Neuronal stem cell (in vitro differentiated cells): ENCODE data around the gene ERCC8.

Experiments used
- DNase-seq: peaks from one replicate; pipeline ENCODE4 v3.0.0-alpha.2; 2013; ENCODE audit warnings: low spot score
- H2AFZ ChIP-seq: one replicate; pipeline ENCODE4 v1.6.1; 2013; ENCODE audit warnings: mild to moderate bottlenecking, low read length, inconsistent platforms
- H2AK5ac ChIP-seq: 2 replicates; pipeline ENCODE4 v1.6.1; 2013; ENCODE audit warnings: low read depth, mild to moderate bottlenecking, inconsistent platforms, low read length, moderate library complexity, mixed read lengths
- H2BK120ac ChIP-seq: 2 replicates; pipeline ENCODE4 v1.6.1; 2013; ENCODE audit warnings: low read depth, mild to moderate bottlenecking, inconsistent platforms, low read length, moderate library complexity, mixed read lengths
- H2BK12ac ChIP-seq: one replicate; pipeline ENCODE4 v1.6.1; 2013; ENCODE audit warnings: low read length, inconsistent platforms
- H2BK15ac ChIP-seq: 2 replicates; pipeline ENCODE4 v1.6.1; 2013; ENCODE audit warnings: mild to moderate bottlenecking, low read length, inconsistent platforms, mixed read lengths
- H2BK5ac ChIP-seq: one replicate; pipeline ENCODE4 v1.6.1; 2013; ENCODE audit warnings: inconsistent platforms, mild to moderate bottlenecking, low read length, moderate library complexity
- H3K14ac ChIP-seq: one replicate; pipeline ENCODE4 v1.6.1; 2013; ENCODE audit warnings: low read length, inconsistent platforms
- H3K18ac ChIP-seq: 2 replicates; pipeline ENCODE4 v1.6.1; 2013; ENCODE audit warnings: low read length, inconsistent platforms
- H3K23ac ChIP-seq: 2 replicates; pipeline ENCODE4 v1.6.1; 2013; ENCODE audit warnings: low read depth, mild to moderate bottlenecking, mixed read lengths, low read length, inconsistent platforms; ENCODE audit not compliant: poor library complexity
- H3K27ac ChIP-seq: replicated peaks from 3 replicates; pipeline ENCODE4 v1.5.1; 2013; ENCODE audit warnings: low read length, inconsistent platforms
- H3K27me3 ChIP-seq, 3 experiments: 2 replicates each; pipeline ENCODE4 v1.6.1; 2013; ENCODE audit warnings: low read length in 3 of 3, mild to moderate bottlenecking in 2 of 3, inconsistent platforms in 1 of 3, low read depth in 1 of 3, mixed read lengths in 1 of 3, moderate library complexity in 1 of 3; ENCODE audit not compliant: control insufficient read depth in 3 of 3, insufficient read depth in 3 of 3
- H3K36me3 ChIP-seq, 2 donors: replicated peaks in 1 of 2; 2 replicates each; pipeline ENCODE4 v1.6.1; 2013; ENCODE audit warnings: low read length in 2 of 2; ENCODE audit not compliant: control insufficient read depth in 2 of 2, insufficient read depth in 2 of 2
- H3K4ac ChIP-seq: 2 replicates; pipeline ENCODE4 v1.6.1; 2013; ENCODE audit warnings: inconsistent platforms, mild to moderate bottlenecking, low read length, moderate library complexity
- H3K4me1 ChIP-seq, 2 donors: 1 replicate in 1 of 2; 2 replicates in 1 of 2; pipeline ENCODE4 v1.6.1; 2013; ENCODE audit warnings: low read length in 2 of 2, low read depth in 1 of 2; ENCODE audit not compliant: control insufficient read depth in 2 of 2, insufficient read depth in 1 of 2
- H3K4me2 ChIP-seq: one replicate; pipeline ENCODE4 v1.6.1; 2013; ENCODE audit warnings: mild to moderate bottlenecking, low read length, inconsistent platforms; ENCODE audit not compliant: insufficient read depth, poor library complexity, severe bottlenecking
- H3K4me3 ChIP-seq, 2 donors: 2 replicates each; pipeline ENCODE4 v1.5.1; 2013; ENCODE audit warnings: low read length in 2 of 2, mild to moderate bottlenecking in 2 of 2, inconsistent platforms in 1 of 2, moderate library complexity in 1 of 2
- H3K79me1 ChIP-seq: one replicate; pipeline ENCODE4 v1.6.1; 2013; ENCODE audit warnings: low read depth, mild to moderate bottlenecking, inconsistent platforms, low read length, moderate library complexity
- H3K9ac ChIP-seq: one replicate; pipeline ENCODE4 v1.6.1; 2013; ENCODE audit warnings: mild to moderate bottlenecking, low read depth, low read length, inconsistent platforms; ENCODE audit not compliant: poor library complexity
- H3K9me3 ChIP-seq, 2 donors: replicated peaks in 1 of 2; 2 replicates each; pipeline versions ENCODE3 to v1.6.1; 2013; ENCODE audit warnings: low read length in 2 of 2, mild to moderate bottlenecking in 2 of 2, inconsistent platforms in 1 of 2, low read depth in 1 of 2, mixed read lengths in 1 of 2, moderate library complexity in 1 of 2; ENCODE audit not compliant: control insufficient read depth in 2 of 2, insufficient read depth in 1 of 2
- H4K8ac ChIP-seq: one replicate; pipeline ENCODE4 v1.6.1; 2013; ENCODE audit warnings: low read depth, mild to moderate bottlenecking, inconsistent platforms, low read length, moderate library complexity
- H4K91ac ChIP-seq: one replicate; pipeline ENCODE4 v1.6.1; 2013; ENCODE audit warnings: low read length, low read depth, mild to moderate bottlenecking, inconsistent platforms; ENCODE audit not compliant: poor library complexity
- WGBS, 2 donors: extraction: QIAGEN DNeasy Blood & Tissue Kit; methylation state at CpG; one replicate each; pipeline ENCODE4 v1.1.7; 2013; ENCODE audit warnings: missing lambda C conversion rate in 2 of 2, mixed read lengths in 1 of 2; ENCODE audit not compliant: insufficient read length in 2 of 2, insufficient replicate concordance in 1 of 2; ENCODE audit errors: extremely low coverage in 2 of 2; 5-methylcytosine and 5-hydroxymethylcytosine counted together

The ERCC8 gene

DNA sequence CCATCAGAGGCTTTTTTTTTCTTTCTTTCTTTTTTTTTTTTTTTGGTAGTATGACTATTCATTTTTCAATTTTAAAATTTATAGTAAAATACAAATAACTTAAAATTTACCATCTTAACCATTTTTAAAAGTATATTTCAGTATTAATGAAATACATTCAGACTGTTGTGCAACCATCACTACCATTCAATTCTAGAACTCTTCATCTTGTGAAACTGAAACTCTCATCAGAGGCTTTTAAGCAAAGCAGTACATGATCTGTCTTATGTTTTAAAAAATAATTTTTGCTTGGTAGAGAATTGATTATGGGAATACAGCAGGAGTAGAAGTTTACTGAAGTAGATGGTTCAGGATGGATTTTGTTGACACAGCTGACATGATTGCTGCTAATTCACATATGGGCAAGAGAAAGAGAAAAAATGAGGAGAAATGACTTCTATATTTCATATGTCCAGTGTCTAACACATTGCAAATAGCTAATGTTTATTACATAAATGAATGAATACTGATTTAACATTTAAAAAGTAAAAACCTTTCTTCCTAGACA lies 114.2 kb downstream of the ERCC8 start:
- H3K27me3 ChIP-seq, result peaks cover 0 to 6% (median 0%) of the 10 kb centered on the region in 3 experiments
- no peak overlapping the region for H3K4me3 ChIP-seq
- H3K4me2 ChIP-seq, result no peak overlapping the region
- H4K8ac ChIP-seq, result no peak overlapping the region
- H3K36me3 ChIP-seq, result no peaks in the 10 kb centered on the region
- DNase-seq, result no peak
- no peak overlapping the region for H2AFZ ChIP-seq
- H3K14ac ChIP-seq, result no peak overlapping the region
- no peak overlapping the region for H2AK5ac ChIP-seq
- H2BK5ac ChIP-seq, result no peak overlapping the region
- no peaks in the 10 kb centered on the region for H3K4me1 ChIP-seq
- no peak overlapping the region for H2BK15ac ChIP-seq
- no peak overlapping the region for H3K27ac ChIP-seq
- no peak overlapping the region for H3K4ac ChIP-seq
- H3K9me3 ChIP-seq, result no peaks in the 10 kb centered on the region
- no peak overlapping the region for H2BK120ac ChIP-seq
- H3K23ac ChIP-seq, result no peak overlapping the region
- H3K79me1 ChIP-seq, result no peaks in the 10 kb centered on the region
- H3K18ac ChIP-seq, result no peak overlapping the region
- no peak overlapping the region for H3K9ac ChIP-seq
- no peak overlapping the region for H2BK12ac ChIP-seq
- no peak overlapping the region for H4K91ac ChIP-seq

DNA sequence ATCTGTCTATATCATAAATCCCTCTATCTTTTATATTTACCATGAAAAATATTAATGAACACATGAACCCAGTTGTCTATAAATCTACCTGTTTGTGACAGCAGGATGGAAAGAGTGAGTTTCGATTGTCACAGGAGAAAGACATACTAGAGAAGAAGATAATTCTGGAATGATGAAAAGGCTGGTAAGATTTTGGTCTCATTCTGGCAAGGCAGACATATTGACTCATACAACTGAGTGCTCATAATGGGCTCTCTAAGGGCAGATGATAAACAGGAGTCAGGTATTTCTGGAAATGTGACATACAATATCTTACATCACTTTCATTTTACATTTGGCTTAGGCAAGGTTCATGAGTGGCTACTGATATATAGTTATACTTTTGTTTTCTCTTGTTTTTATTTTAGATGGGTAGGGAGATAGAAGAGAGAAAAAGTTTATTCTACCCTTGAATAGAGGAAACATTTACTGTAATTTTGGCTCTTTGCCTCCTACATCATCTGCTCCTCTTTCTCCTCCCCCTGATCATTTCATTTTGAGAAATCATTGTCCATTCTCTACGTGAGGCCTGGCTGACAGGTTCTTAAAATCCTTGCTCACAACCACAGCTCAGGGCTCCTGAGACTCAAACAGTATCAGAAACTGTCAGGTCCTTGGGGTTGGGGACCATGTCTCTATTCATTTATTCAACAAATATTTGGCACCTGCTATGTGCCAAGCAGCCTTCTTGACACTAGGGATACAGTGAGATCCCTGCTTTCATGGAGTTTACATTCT lies 115.2 kb downstream of the ERCC8 start:
- no peak overlapping the region for H2BK15ac ChIP-seq
- no peak overlapping the region for H3K4me2 ChIP-seq
- H3K79me1 ChIP-seq, result no peaks in the 10 kb centered on the region
- no peak overlapping the region for H3K18ac ChIP-seq
- WGBS, 2 donors, result no CpG with 5 or more reads among the region's 2 CpGs
- H3K4me3 ChIP-seq, result no peak overlapping the region
- H2BK5ac ChIP-seq, result no peak overlapping the region
- H3K9ac ChIP-seq, result no peak overlapping the region
- no peak overlapping the region for H3K14ac ChIP-seq
- H3K4ac ChIP-seq, result no peak overlapping the region
- no peak overlapping the region for H3K27ac ChIP-seq
- no peaks in the 10 kb centered on the region for H3K4me1 ChIP-seq
- DNase-seq, result no peak
- H2BK12ac ChIP-seq, result no peak overlapping the region
- no peak overlapping the region for H2AK5ac ChIP-seq
- H3K36me3 ChIP-seq, result no peaks in the 10 kb centered on the region
- no peak overlapping the region for H2AFZ ChIP-seq
- H4K91ac ChIP-seq, result no peak overlapping the region
- peaks cover 0 to 10% (median 0%) of the 10 kb centered on the region in 3 experiments for H3K27me3 ChIP-seq
- H3K9me3 ChIP-seq, result no peaks in the 10 kb centered on the region
- no peak overlapping the region for H2BK120ac ChIP-seq
- H3K23ac ChIP-seq, result no peak overlapping the region
- H4K8ac ChIP-seq, result no peak overlapping the region

DNA sequence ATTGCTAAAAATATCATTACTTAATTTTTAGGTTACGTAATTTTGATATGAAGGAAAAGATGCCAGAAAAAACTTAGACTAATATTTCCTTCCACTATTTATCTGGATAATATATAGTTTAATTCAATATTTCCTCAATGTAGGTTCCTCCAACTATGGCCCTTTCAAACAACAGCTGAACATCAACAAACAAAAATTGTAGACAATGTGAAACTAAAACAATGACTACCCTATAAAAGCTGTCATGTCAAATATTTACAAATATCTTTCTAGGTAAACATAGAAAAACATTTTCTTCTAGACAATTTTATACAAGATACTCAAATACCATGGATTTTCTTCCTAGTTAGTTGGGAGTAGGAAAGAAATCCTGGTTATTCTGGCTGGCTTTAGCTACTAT lies 117.7 kb downstream of the ERCC8 start:
- Histone ChIP-seq H3K14ac (no peak overlapping the region), H4K91ac (no peak overlapping the region), H3K4me1 (no peaks in the 10 kb centered on the region), H3K4me3 (no peak overlapping the region), H3K23ac (no peak overlapping the region), H3K27ac (no peak overlapping the region), H4K8ac (no peak overlapping the region), H3K18ac (no peak overlapping the region), H2AK5ac (no peak overlapping the region), H3K79me1 (no peaks in the 10 kb centered on the region), H2AFZ (no peak overlapping the region), H3K36me3 (no peaks in the 10 kb centered on the region), H3K4me2 (no peak overlapping the region), H2BK15ac (no peak overlapping the region), H3K9me3 (no peaks in the 10 kb centered on the region), H2BK5ac (no peak overlapping the region), H3K4ac (no peak overlapping the region), H2BK120ac (no peak overlapping the region), H2BK12ac (no peak overlapping the region), H3K9ac (no peak overlapping the region), H3K27me3 (peaks cover 0 to 15% (median 0%) of the 10 kb centered on the region in 3 experiments)
- WGBS, 2 donors, result no CpG with 5 or more reads among the region's 1 CpG
- DNase-seq, result no peak

DNA sequence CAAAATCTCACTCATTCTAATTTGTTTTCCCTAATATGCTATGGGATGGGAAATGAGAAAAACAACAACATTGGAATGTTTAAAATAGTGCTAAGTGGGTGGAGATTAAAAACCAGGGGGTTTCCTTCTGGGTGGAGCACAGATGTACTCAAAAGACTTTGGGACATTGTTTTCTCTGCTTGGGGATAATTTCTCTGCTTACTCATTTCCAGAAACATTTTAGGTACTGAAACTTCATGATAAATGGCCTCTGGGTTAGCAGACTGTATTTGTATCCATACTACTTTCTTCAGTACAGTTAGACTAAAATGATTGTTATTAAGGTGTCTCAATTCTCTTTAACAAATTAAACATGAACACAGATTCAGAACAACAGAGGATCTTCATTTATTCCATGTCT lies 118.2 kb downstream of the ERCC8 start:
- H2AFZ ChIP-seq, result no peak overlapping the region
- H4K91ac ChIP-seq, result no peak overlapping the region
- H3K4me1 ChIP-seq, result no peaks in the 10 kb centered on the region
- H3K9me3 ChIP-seq, result no peaks in the 10 kb centered on the region
- no peak overlapping the region for H3K14ac ChIP-seq
- no peak overlapping the region for H2BK5ac ChIP-seq
- no peak overlapping the region for H3K18ac ChIP-seq
- H3K4me3 ChIP-seq, result no peak overlapping the region
- H3K9ac ChIP-seq, result no peak overlapping the region
- no peak overlapping the region for H4K8ac ChIP-seq
- no peak overlapping the region for H3K23ac ChIP-seq
- no peak overlapping the region for H3K4ac ChIP-seq
- no peak for DNase-seq
- no peaks in the 10 kb centered on the region for H3K79me1 ChIP-seq
- H2BK12ac ChIP-seq, result no peak overlapping the region
- no peak overlapping the region for H3K4me2 ChIP-seq
- no peak overlapping the region for H2BK15ac ChIP-seq
- no peak overlapping the region for H3K27ac ChIP-seq
- H2BK120ac ChIP-seq, result no peak overlapping the region
- H3K27me3 ChIP-seq, result peaks cover 0 to 15% (median 0%) of the 10 kb centered on the region in 3 experiments
- H3K36me3 ChIP-seq, result no peaks in the 10 kb centered on the region
- H2AK5ac ChIP-seq, result no peak overlapping the region
